Mesothelial cell of epicardium (in vitro differentiated cells): ENCODE measurements around the gene CPTP. TPM values are rescaled to one million over a fixed set of nuclear protein-coding genes. Genes with fewer than 3 reads are reported as not detected.

Experiments used
- DNase-seq, 2 experiments: peaks; one replicate each; pipeline ENCODE4 v3.0.0; 2021; ENCODE audit warnings: low spot score in 2 of 2; ENCODE audit not compliant: unreplicated experiment in 2 of 2
- H3K27ac Mint-ChIP-seq: 2 replicates; pipeline ENCODE4 v1.8.0; 2021; ENCODE audit warnings: mixed read lengths
- H3K27me3 Mint-ChIP-seq: 2 replicates; pipeline ENCODE4 v1.8.0; 2021; ENCODE audit warnings: low read depth, mixed read lengths
- H3K36me3 Mint-ChIP-seq: 2 replicates; pipeline ENCODE4 v1.8.0; 2021; ENCODE audit warnings: mixed read lengths
- H3K4me1 Mint-ChIP-seq: 2 replicates; pipeline ENCODE4 v1.8.0; 2021; ENCODE audit warnings: mixed read lengths
- H3K4me3 Mint-ChIP-seq: 2 replicates; pipeline ENCODE4 v1.8.0; 2021; ENCODE audit warnings: mild to moderate bottlenecking, moderate library complexity, mixed read lengths
- H3K9me3 Mint-ChIP-seq: 2 replicates; pipeline ENCODE4 v1.8.0; 2021; ENCODE audit warnings: mixed read lengths
- total RNA-seq: library from RNA; stranded (reverse); gene quantifications from 3 replicates; pipeline ENCODE4 v1.2.1, GENCODE V29; 2021
- TF ChIP-seq, protein P1 (sequence below): fragments of 200-600 bp; sonication (generic); IDR thresholded peaks from one replicate; pipeline ENCODE4 v1.5.0; 2021; ENCODE audit warnings: antibody characterized with exemption; ENCODE audit not compliant: unreplicated experiment

Gene CPTP
- total RNA-seq, 1 donor from 2014 or later: 17.8 TPM

DNA sequence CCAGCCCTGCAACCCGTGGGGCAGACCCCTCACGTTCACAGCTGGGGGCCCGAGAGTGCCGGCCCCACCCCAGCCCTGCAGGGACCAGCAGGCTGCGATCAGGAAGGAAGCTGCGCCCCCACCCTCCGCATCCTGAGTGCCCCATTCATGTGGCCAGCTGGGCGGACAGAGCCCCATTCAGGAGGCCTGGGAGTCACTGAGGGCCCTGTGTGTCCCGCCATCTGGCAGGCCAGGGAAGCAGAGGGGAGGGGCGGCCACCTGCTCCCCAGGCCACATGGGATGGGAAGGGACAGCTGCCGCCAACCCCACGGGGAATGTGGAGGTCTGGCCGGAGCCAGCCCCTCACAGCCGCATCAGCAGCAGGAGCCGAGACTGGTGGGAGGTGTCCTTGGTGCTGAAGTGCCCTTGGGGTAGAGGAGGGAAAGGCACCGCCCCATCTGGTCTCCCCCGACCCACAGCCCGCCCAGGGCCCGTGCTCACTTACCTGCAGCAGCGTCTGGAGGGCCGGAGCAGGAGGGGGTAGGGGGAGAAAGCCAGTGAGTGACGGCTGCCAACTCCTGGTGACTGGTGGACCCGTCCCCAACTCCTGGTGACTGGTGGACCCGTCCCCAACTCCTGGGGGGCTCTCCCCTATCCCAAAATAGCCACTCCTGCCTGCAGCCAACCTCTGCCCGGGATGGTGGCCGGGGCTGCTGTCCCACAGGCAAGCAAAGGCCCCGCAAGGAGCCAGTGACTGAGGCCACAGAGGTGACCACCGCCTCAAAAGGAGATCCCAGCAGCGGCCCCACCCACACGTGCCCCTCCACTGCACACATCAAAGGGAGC, 25.5 kb upstream of the CPTP start:
- TF ChIP-seq, protein P1, sequence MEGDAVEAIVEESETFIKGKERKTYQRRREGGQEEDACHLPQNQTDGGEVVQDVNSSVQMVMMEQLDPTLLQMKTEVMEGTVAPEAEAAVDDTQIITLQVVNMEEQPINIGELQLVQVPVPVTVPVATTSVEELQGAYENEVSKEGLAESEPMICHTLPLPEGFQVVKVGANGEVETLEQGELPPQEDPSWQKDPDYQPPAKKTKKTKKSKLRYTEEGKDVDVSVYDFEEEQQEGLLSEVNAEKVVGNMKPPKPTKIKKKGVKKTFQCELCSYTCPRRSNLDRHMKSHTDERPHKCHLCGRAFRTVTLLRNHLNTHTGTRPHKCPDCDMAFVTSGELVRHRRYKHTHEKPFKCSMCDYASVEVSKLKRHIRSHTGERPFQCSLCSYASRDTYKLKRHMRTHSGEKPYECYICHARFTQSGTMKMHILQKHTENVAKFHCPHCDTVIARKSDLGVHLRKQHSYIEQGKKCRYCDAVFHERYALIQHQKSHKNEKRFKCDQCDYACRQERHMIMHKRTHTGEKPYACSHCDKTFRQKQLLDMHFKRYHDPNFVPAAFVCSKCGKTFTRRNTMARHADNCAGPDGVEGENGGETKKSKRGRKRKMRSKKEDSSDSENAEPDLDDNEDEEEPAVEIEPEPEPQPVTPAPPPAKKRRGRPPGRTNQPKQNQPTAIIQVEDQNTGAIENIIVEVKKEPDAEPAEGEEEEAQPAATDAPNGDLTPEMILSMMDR: no peak
- no peaks in the 10 kb centered on the region for H3K36me3 Mint-ChIP-seq

DNA sequence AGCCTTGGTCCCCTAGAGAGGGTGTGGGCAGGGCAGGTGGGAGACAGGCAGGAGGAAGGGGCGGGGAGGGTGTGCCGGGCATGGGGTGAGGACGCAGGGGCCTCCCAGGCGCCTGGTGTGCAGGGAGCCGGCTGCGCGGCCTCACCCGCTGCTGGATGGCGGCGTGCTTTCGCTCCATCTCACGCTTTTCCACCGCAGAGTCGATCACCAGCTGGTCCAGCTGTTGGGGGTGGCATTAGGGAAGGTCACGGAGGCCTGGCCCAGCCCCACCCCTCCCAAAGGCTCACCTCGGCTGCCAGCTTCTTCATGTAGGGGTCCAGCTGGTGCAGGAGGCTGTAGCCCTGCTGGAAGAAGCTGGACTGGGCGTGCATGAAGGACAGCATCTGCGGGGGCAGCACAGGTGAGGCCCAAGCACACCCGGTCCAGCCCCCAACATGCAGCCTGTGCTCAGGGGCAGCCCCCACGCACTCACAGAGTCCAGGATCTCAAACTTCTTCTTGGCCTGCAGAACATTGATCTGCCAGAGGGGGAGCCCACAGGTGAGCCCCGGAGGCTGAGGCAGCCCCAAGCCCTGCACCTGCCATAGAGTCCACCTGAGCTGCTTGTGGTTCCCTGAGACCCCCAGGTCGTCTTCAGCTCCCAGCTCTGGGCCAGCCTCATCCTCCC, 24.8 kb upstream of the CPTP start:
- Mint-ChIP-seq H3K9me3 (no peaks in the 10 kb centered on the region), H3K27ac (no peak overlapping the region), H3K27me3 (no peaks in the 10 kb centered on the region), H3K36me3 (no peaks in the 10 kb centered on the region), H3K4me1 (peaks cover 5% of the 10 kb centered on the region), H3K4me3 (no peak overlapping the region)
- TF ChIP-seq, protein P1: peak; percentile 25
- DNase-seq: no peak

More for the DNA sequence above, 25.5 kb upstream of the CPTP start:
- H3K27me3 Mint-ChIP-seq: no peaks in the 10 kb centered on the region
- H3K9me3 Mint-ChIP-seq: no peaks in the 10 kb centered on the region
- DNase-seq: peak in 1 of 2 experiments; percentile 64
- H3K27ac Mint-ChIP-seq: no peak overlapping the region
- H3K4me3 Mint-ChIP-seq: no peak overlapping the region
- H3K4me1 Mint-ChIP-seq: no peaks in the 10 kb centered on the region

GRCh38 chr1:1300352-1300739, 24.3 kb upstream of the CPTP start:
- Mint-ChIP-seq H3K27me3 (no peaks in the 10 kb centered on the region), H3K4me3 (no peak overlapping the region), H3K27ac (no peak overlapping the region), H3K4me1 (peaks cover 8% of the 10 kb centered on the region), H3K9me3 (no peaks in the 10 kb centered on the region), H3K36me3 (no peaks in the 10 kb centered on the region)
- DNase-seq: no peak
- TF ChIP-seq, protein P1: no peak

DNA sequence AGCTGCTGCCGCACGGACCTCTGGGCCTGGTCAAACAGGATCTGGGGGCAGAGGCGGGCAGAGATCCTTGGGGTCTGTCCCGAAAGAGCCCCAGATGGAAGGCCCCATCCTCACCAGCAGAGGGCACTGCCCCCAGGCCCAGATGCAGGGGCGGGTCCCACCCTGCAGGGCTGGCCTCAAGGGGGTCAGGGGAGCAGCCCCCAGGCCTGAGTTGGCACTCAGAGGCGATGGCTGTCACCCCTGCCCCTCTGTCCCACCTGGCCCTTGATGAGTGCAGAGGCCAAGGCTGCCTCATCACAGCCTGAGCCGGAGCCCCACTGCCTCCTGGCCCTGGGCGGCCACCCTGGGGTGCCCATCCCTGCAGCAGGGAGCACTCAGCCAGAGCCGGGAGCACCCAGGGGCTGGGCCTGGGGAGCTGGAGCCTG, 22.6 kb upstream of the CPTP start:
- Mint-ChIP-seq H3K36me3 (no peaks in the 10 kb centered on the region), H3K4me3 (no peak overlapping the region), H3K4me1 (peaks cover 21% of the 10 kb centered on the region), H3K9me3 (no peaks in the 10 kb centered on the region), H3K27me3 (no peaks in the 10 kb centered on the region), H3K27ac (no peak overlapping the region)
- TF ChIP-seq, protein P1: peak; percentile 44
- DNase-seq: no peak

DNA sequence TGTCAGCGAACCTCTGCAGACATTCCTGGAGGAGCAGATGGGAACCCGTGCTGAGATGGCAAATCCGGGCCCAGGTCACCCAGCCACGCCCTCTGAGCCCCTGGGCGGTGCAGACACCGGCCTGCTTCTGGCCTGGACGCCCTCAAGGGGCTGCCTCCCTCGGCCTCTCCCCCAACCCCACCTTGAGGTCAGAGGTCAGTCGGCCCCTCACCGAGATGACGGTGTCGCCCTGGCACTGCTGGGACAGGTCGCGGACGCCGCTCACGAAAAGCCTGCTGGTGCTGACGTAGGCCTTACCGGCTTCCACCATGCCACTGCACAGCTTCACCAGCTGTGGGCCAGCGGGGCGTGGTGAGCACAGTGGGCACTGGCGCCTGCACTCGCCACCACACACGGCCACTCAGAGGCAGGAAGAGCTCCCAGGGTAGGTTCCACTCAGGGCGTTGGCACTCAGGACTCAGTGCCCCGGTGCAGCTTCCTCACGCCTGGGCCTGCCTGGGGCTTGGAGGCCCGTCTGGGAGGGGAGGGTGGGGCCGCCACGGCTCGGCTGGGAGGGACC, 21.6 kb upstream of the CPTP start:
- H3K27ac Mint-ChIP-seq: no peak overlapping the region
- DNase-seq: no peak
- no peaks in the 10 kb centered on the region for H3K27me3 Mint-ChIP-seq
- H3K36me3 Mint-ChIP-seq: no peaks in the 10 kb centered on the region
- H3K4me3 Mint-ChIP-seq: no peak overlapping the region
- H3K9me3 Mint-ChIP-seq: no peaks in the 10 kb centered on the region
- TF ChIP-seq, protein P1: no peak
- peaks cover 23% of the 10 kb centered on the region for H3K4me1 Mint-ChIP-seq
